Ascending aorta (tissue), 2 donors: ENCODE results near the gene GART. TPM values are rescaled to one million over a fixed set of nuclear protein-coding genes. Genes with fewer than 3 reads are reported as not detected.
"Not testable (repeated sequence)": the region's sequence is repeated elsewhere in the genome, so short reads cannot be mapped to it uniquely, and the experiment has no call there.

Source experiments
- DNase-seq, 2 donors: peaks; one replicate each; pipeline ENCODE4 v3.0.0-alpha.2; 2019; ENCODE audit warnings: low spot score in 2 of 2
- H3K27ac ChIP-seq, 2 donors: fragments of 200-600 bp; sonication (generic); one replicate each; pipeline ENCODE4 v1.5.1; 2016 to 2017; ENCODE audit warnings: mild to moderate bottlenecking in 1 of 2
- H3K27me3 ChIP-seq: fragments of 200-600 bp; sonication (generic); one replicate; pipeline ENCODE4 v1.5.1; 2017
- H3K36me3 ChIP-seq, 2 donors: fragments of 200-600 bp; sonication (generic); one replicate each; pipeline ENCODE4 v1.5.1; 2016
- H3K4me1 ChIP-seq, 2 donors: fragments of 200-600 bp; sonication (generic); one replicate each; pipeline ENCODE4 v1.5.1; 2016 to 2017; ENCODE audit warnings: mild to moderate bottlenecking in 1 of 2
- H3K4me3 ChIP-seq, 2 donors: fragments of 200-600 bp; sonication (generic); one replicate each; pipeline ENCODE4 v1.5.1; 2016 to 2017; ENCODE audit warnings: mild to moderate bottlenecking in 1 of 2
- H3K9me3 ChIP-seq, 2 donors: fragments of 200-600 bp; sonication (generic); one replicate each; pipeline ENCODE4 v1.5.1; 2016
- CTCF ChIP-seq, 3 experiments: fragments of 200-600 bp in 2 of 3; fragments of 450-650 bp in 1 of 3; sonication (generic) in 2 of 3; IDR thresholded peaks; one replicate each; pipeline ENCODE4 v1.5.1; 2016 to 2019; ENCODE audit warnings: antibody characterized with exemption in 3 of 3, mild to moderate bottlenecking in 1 of 3, moderate library complexity in 1 of 3
- intact Hi-C: fragments of 100-400 bp; cut with DNase I; formaldehyde crosslinking; loops from one replicate; pipeline ENCODE4 v1.15.1; 2023
- total RNA-seq: library from RNA; depleted of rRNA; stranded (reverse); fragments of >200 nt; gene quantifications from one replicate; pipeline ENCODE4 v1.1.0, GENCODE V29; 2016

Gene GART
- total RNA-seq, 1 donor from 2014 or later: 22.4 TPM

GRCh38 chr21:33511639-33512038, 30.3 kb downstream of the GART start:
- H3K4me1 ChIP-seq: no peaks in the 10 kb centered on the region
- H3K4me3 ChIP-seq: no peak overlapping the region
- DNase-seq: no peak
- intact Hi-C loops: no loop called here
- H3K36me3 ChIP-seq: peaks cover 40 to 72% of the 10 kb centered on the region in 2 donors
- no peak for TF ChIP-seq CTCF (IDR thresholded peaks at IDR 0.05)
- H3K9me3 ChIP-seq: no peaks in the 10 kb centered on the region
- no peak overlapping the region for H3K27ac ChIP-seq
- no peaks in the 10 kb centered on the region for H3K27me3 ChIP-seq

- Histone ChIP-seq H3K9me3 (no peaks in the 10 kb centered on the region), H3K4me1 (no peaks in the 10 kb centered on the region), H3K4me3 (no peak overlapping the region), H3K27ac (no peak overlapping the region), H3K36me3 (peaks cover 35 to 67% of the 10 kb centered on the region in 2 donors), H3K27me3 (no peaks in the 10 kb centered on the region)
- DNase-seq: no peak
- no peak for TF ChIP-seq CTCF (IDR thresholded peaks at IDR 0.05)
- intact Hi-C loops: no loop called here
Observed at GRCh38 chr21:33510826-33511225, 31.1 kb downstream of the GART start.

GRCh38 chr21:33507003-33507402, 34.9 kb downstream of the GART start:
- H3K9me3 ChIP-seq, H3K27me3 ChIP-seq, intact Hi-C loops, H3K27ac ChIP-seq, H3K4me1 ChIP-seq, H3K4me3 ChIP-seq, DNase-seq: not testable (repeated sequence)
- H3K36me3 ChIP-seq: peaks cover 28 to 56% of the 10 kb centered on the region in 2 donors

- intact Hi-C loops: no loop called here
- TF ChIP-seq CTCF (IDR thresholded peaks at IDR 0.05): no peak
- Histone ChIP-seq H3K9me3 (no peaks in the 10 kb centered on the region), H3K36me3 (peaks cover 20 to 44% of the 10 kb centered on the region in 2 donors), H3K4me3 (no peak overlapping the region), H3K4me1 (no peaks in the 10 kb centered on the region), H3K27me3 (no peaks in the 10 kb centered on the region), H3K27ac (no peak overlapping the region)
- no peak for DNase-seq
Observed at GRCh38 chr21:33505833-33506232, 36.1 kb downstream of the GART start.

- no peak overlapping the region for H3K4me3 ChIP-seq
- H3K36me3 ChIP-seq: no peaks in the 10 kb centered on the region
- H3K4me1 ChIP-seq: no peaks in the 10 kb centered on the region
- H3K27ac ChIP-seq: no peak overlapping the region
- TF ChIP-seq CTCF (IDR thresholded peaks at IDR 0.05): no peak
- no peak for DNase-seq
- no peaks in the 10 kb centered on the region for H3K27me3 ChIP-seq
- no peaks in the 10 kb centered on the region for H3K9me3 ChIP-seq
- intact Hi-C loops: no loop called here
Observed at GRCh38 chr21:33496345-33496744, 45.6 kb downstream of the GART start.

- Histone ChIP-seq H3K4me3 (no peak overlapping the region), H3K27ac (no peak overlapping the region), H3K4me1 (no peaks in the 10 kb centered on the region), H3K36me3 (no peaks in the 10 kb centered on the region), H3K9me3 (no peaks in the 10 kb centered on the region), H3K27me3 (no peaks in the 10 kb centered on the region)
- TF ChIP-seq CTCF (IDR thresholded peaks at IDR 0.05): no peak
- DNase-seq: no peak
- intact Hi-C loops: no loop called here
Observed at GRCh38 chr21:33495743-33496142, 46.2 kb downstream of the GART start.
